Femur (tissue), 1 donor: ENCODE data around the gene EPC1.
"Not testable (repeated sequence)": the region's sequence is repeated elsewhere in the genome, so short reads cannot be mapped to it uniquely, and the experiment has no call there.

Experiments
- DNase-seq: peaks from one replicate; pipeline ENCODE4 v3.0.0-alpha.2; 2017

Gene EPC1

GRCh38 chr10:32346551-32347362 lies at the start of gene EPC1:
TSS of gene EPC1 (minus strand) at chr10:32347158. CDS start at chr10:32346915, 243 bp downstream.
- peak; percentile 93 for DNase-seq

GRCh38 chr10:32393911-32394310 lies 47.0 kb upstream of the EPC1 start:
- peak; percentile 49 for DNase-seq

- not testable (repeated sequence) for DNase-seq
These were observed 45.3 kb upstream of the EPC1 start for GRCh38 chr10:32392284-32392683.

- no peak for DNase-seq
These were observed 43.2 kb upstream of the EPC1 start for GRCh38 chr10:32390193-32390592.

- no peak for DNase-seq
These were observed 41.5 kb upstream of the EPC1 start for GRCh38 chr10:32388258-32389027.

GRCh38 chr10:32386623-32387260 lies 39.8 kb upstream of the EPC1 start:
- DNase-seq: no peak

GRCh38 chr10:32384171-32384570 lies 37.2 kb upstream of the EPC1 start:
- DNase-seq: no peak

GRCh38 chr10:32381165-32381564 lies 34.2 kb upstream of the EPC1 start:
- DNase-seq: no peak

GRCh38 chr10:32379950-32380551 lies 33.1 kb upstream of the EPC1 start:
- no peak for DNase-seq

- DNase-seq: peak; percentile 60
These were observed 32.5 kb upstream of the EPC1 start for GRCh38 chr10:32379318-32379949.

GRCh38 chr10:32378363-32379317 lies 31.7 kb upstream of the EPC1 start:
- peak; percentile 97 for DNase-seq

- DNase-seq: peak; percentile 54
These were observed 30.7 kb upstream of the EPC1 start for GRCh38 chr10:32377458-32378259.

- no peak for DNase-seq
These were observed 29.8 kb upstream of the EPC1 start for GRCh38 chr10:32376771-32377170.

- DNase-seq: no peak
These were observed 29.1 kb upstream of the EPC1 start for GRCh38 chr10:32376097-32376496.

- DNase-seq: no peak
These were observed 28.7 kb upstream of the EPC1 start for GRCh38 chr10:32375631-32376030.

- no peak for DNase-seq
These were observed 27.6 kb upstream of the EPC1 start for GRCh38 chr10:32374605-32375004.

GRCh38 chr10:32373496-32373895 lies 26.5 kb upstream of the EPC1 start:
- DNase-seq: no peak

GRCh38 chr10:32373031-32373430 lies 26.1 kb upstream of the EPC1 start:
- no peak for DNase-seq

GRCh38 chr10:32372000-32372875 lies 25.3 kb upstream of the EPC1 start:
- no peak for DNase-seq

- no peak for DNase-seq
These were observed 24.1 kb upstream of the EPC1 start for GRCh38 chr10:32371101-32371500.
